HCT116 (cell line): ENCODE results near the gene KNTC1. TPM values are rescaled to one million over a fixed set of nuclear protein-coding genes. Genes with fewer than 3 reads are reported as not detected.
A peak's percentile ranks its signal among the peaks of the same experiment; 100 is the strongest.

Experiments
- ATAC-seq: fragments of 200-7000 bp; cut with Tn5 transposase; 2 replicates; pipeline ENCODE4 v1.9.1; 2020; ENCODE audit warnings: mild to moderate bottlenecking, moderate library complexity
- BruUV-seq: library from RNA; stranded (reverse); fragments of 400-500 nt; replicated peaks from 2 replicates; lab custom pipeline; 2021; lab: Mats Ljungman, UMichigan
- CTCF ChIA-PET: fragments of 300-600 bp; sonication (Branson Sonifier 250); formaldehyde crosslinking; loops from one replicate; lab custom pipeline; 2021; ENCODE audit warnings: antibody characterized with exemption; lab: Charles Lee
- POLR2A ChIA-PET: fragments of 300-600, 350-600 bp; sonication (Branson Sonifier 250); formaldehyde crosslinking; loops from one replicate; lab custom pipeline; 2021; ENCODE audit warnings: antibody characterized with exemption; lab: Charles Lee
- RAD21 ChIA-PET, 2 experiments: fragments of 300-600 bp; sonication (Branson Sonifier 250); formaldehyde crosslinking; loops; one replicate each; lab custom pipeline; 2023; ENCODE audit warnings: low total read pairs in 2 of 2; ENCODE audit not compliant: uncharacterized antibody in 2 of 2, unreplicated experiment in 2 of 2, low non-redundant PET in 1 of 2; lab: Charles Lee
- DNase-seq: peaks from one replicate; pipeline ENCODE4 v3.0.0-alpha.2; 2010; ENCODE audit warnings: low read depth, low spot score
- H2AFZ ChIP-seq: fragments of 200-600 bp; shearing (Covaris generic), sonication (generic); 2 replicates; pipeline ENCODE4 v1.6.1; 2017; ENCODE audit warnings: low read depth, mixed run types, mixed read lengths, antibody characterized with exemption, low read length; ENCODE audit not compliant: poor library complexity, severe bottlenecking
- H3K27ac ChIP-seq: 2 replicates; pipeline ENCODE4 v1.5.1; 2012; ENCODE audit warnings: low read depth, low read length
- H3K27me3 ChIP-seq: fragments of 200-600 bp; sonication (generic); 2 replicates; pipeline ENCODE4 v1.6.1; 2016; ENCODE audit warnings: mixed run types, low read length, mixed read lengths; ENCODE audit not compliant: insufficient read depth
- H3K36me3 ChIP-seq, 2 experiments: fragments of 200-500 bp in 1 of 2; fragments of 200-600 bp in 1 of 2; sonication (Bioruptor generic) in 1 of 2; sonication (generic) in 1 of 2; 2 replicates each; pipeline versions ENCODE4 v1.5.1 to v1.6.1; 2014 to 2016; ENCODE audit warnings: low read length in 2 of 2, inconsistent platforms in 1 of 2, mixed read lengths in 1 of 2, mixed run types in 1 of 2; ENCODE audit not compliant: insufficient read depth in 2 of 2, control insufficient read depth in 1 of 2
- H3K4me1 ChIP-seq, 2 experiments: fragments of 200-600 bp in 1 of 2; sonication (generic) in 1 of 2; 2 replicates each; pipeline versions ENCODE4 v1.5.1 to v1.6.1; 2012 to 2017; ENCODE audit warnings: low read length in 2 of 2, inconsistent platforms in 1 of 2, mild to moderate bottlenecking in 1 of 2, mixed read lengths in 1 of 2, mixed run types in 1 of 2, moderate library complexity in 1 of 2; ENCODE audit not compliant: insufficient read depth in 2 of 2, control insufficient read depth in 1 of 2
- H3K4me2 ChIP-seq: fragments of 200-600 bp; sonication (generic); 2 replicates; pipeline ENCODE4 v1.6.1; 2017; ENCODE audit warnings: mixed run types, low read length, mixed read lengths
- H3K4me3 ChIP-seq, 2 experiments: fragments of 200-600 bp in 1 of 2; sonication (generic) in 1 of 2; replicated peaks in 1 of 2; 2 replicates each; pipeline ENCODE4 v1.5.1; 2011 to 2016; ENCODE audit warnings: low read length in 2 of 2, control low read depth in 1 of 2, low read depth in 1 of 2, mild to moderate bottlenecking in 1 of 2, mixed read lengths in 1 of 2, mixed run types in 1 of 2
- H3K79me2 ChIP-seq: fragments of 200-600 bp; sonication (generic); 2 replicates; pipeline ENCODE4 v1.6.1; 2017; ENCODE audit warnings: mild to moderate bottlenecking, mixed run types, low read length, moderate library complexity, mixed read lengths; ENCODE audit not compliant: insufficient read depth
- H3K9ac ChIP-seq: fragments of 200-600 bp; sonication (generic); 2 replicates; pipeline ENCODE4 v1.6.1; 2016; ENCODE audit warnings: low read length, mixed read lengths
- H3K9me2 ChIP-seq: fragments of 200-600 bp; sonication (generic), shearing (Covaris generic); 2 replicates; pipeline ENCODE4 v1.6.1; 2017; ENCODE audit warnings: mixed run types, mild to moderate bottlenecking, moderate library complexity; ENCODE audit not compliant: insufficient read depth
- H3K9me3 ChIP-seq, 2 experiments: fragments of 200-500 bp in 1 of 2; fragments of 200-600 bp in 1 of 2; sonication (Bioruptor generic) in 1 of 2; sonication (generic) in 1 of 2; 2 replicates each; pipeline ENCODE4 v1.6.1; 2014 to 2017; ENCODE audit warnings: low read length in 2 of 2, mixed read lengths in 2 of 2, inconsistent platforms in 1 of 2, low read depth in 1 of 2, mild to moderate bottlenecking in 1 of 2, mixed run types in 1 of 2, moderate library complexity in 1 of 2; ENCODE audit not compliant: control insufficient read depth in 1 of 2, insufficient read depth in 1 of 2
- H4K20me1 ChIP-seq: fragments of 200-600 bp; sonication (generic), shearing (Covaris generic); 2 replicates; pipeline ENCODE4 v1.6.1; 2017; ENCODE audit warnings: mixed run types, mild to moderate bottlenecking, moderate library complexity; ENCODE audit not compliant: insufficient read depth
- CTCF ChIP-seq, 3 experiments: fragments of 200-600 bp in 1 of 3; sonication (generic) in 1 of 3; IDR thresholded peaks in 2 of 3; conservative IDR thresholded peaks in 1 of 3; 2 replicates each; pipeline ENCODE4 v1.5.1; 2012 to 2017; ENCODE audit warnings: low read depth in 2 of 3, low read length in 2 of 3, antibody characterized with exemption in 1 of 3, borderline replicate concordance in 1 of 3, control low read depth in 1 of 3, mild to moderate bottlenecking in 1 of 3, mixed read lengths in 1 of 3, mixed run types in 1 of 3, moderate library complexity in 1 of 3; ENCODE audit not compliant: insufficient read depth in 1 of 3
- EGR1 ChIP-seq: IDR thresholded peaks from 2 replicates; pipeline ENCODE4 v1.6.1; 2012; ENCODE audit warnings: low read depth
- EZH2phosphoT487 ChIP-seq: fragments of 200-600 bp; IDR thresholded peaks from 2 replicates; pipeline ENCODE4 v1.6.1; 2018; ENCODE audit warnings: antibody characterized with exemption, borderline replicate concordance
- FOSL1 ChIP-seq: IDR thresholded peaks from 2 replicates; pipeline ENCODE4 v1.6.1; 2012; ENCODE audit warnings: low read depth
- POLR2AphosphoS5 ChIP-seq: IDR thresholded peaks from 2 replicates; pipeline ENCODE4 v1.6.1; 2011; ENCODE audit warnings: mild to moderate bottlenecking, low read depth, low read length, moderate library complexity
- REST ChIP-seq: IDR thresholded peaks from 2 replicates; pipeline ENCODE4 v1.6.1; 2012; ENCODE audit warnings: low read depth
- SIN3A ChIP-seq: IDR thresholded peaks from 2 replicates; pipeline ENCODE4 v1.6.1; 2012; ENCODE audit warnings: low read depth
- SRF ChIP-seq: IDR thresholded peaks from 2 replicates; pipeline ENCODE4 v1.6.1; 2012; ENCODE audit warnings: low read depth
- YY1 ChIP-seq: IDR thresholded peaks from 2 replicates; pipeline ENCODE4 v1.6.1; 2011; ENCODE audit warnings: low read length, low read depth, moderate library complexity, mild to moderate bottlenecking; ENCODE audit not compliant: insufficient replicate concordance; ENCODE audit errors: extremely low read depth
- ZFX ChIP-seq: fragments of 450-650 bp; IDR thresholded peaks from 2 replicates; pipeline ENCODE4 v1.6.1; 2017
- ZNF274 ChIP-seq: fragments of 200-500 bp; sonication (Bioruptor generic); IDR thresholded peaks from 2 replicates; pipeline ENCODE4 v1.6.1; 2014; ENCODE audit warnings: mild to moderate bottlenecking, low read depth, low read length, inconsistent platforms
- intact Hi-C: fragments of 100-400 bp; cut with micrococcal nuclease; formaldehyde crosslinking; loops from 2 replicates; pipeline ENCODE4 v1.10.0; 2022
- total RNA-seq: library from RNA; stranded (reverse); gene quantifications from one replicate; pipeline ENCODE4 v1.2.1, GENCODE V29; 2021; ENCODE audit not compliant: unreplicated experiment

The KNTC1 gene
- total RNA-seq, 1 experiment from 2014 or later = 70.2 TPM

GRCh38 chr12:122523846-122524718, 3.0 kb upstream of the KNTC1 start:
- TF ChIP-seq SRF (no peak), FOSL1 (no peak), ZFX (no peak), ZNF274 (no peak), SIN3A (no peak), YY1 (no peak), EZH2phosphoT487 (no peak), POLR2AphosphoS5 (no peak), CTCF (IDR thresholded peaks at IDR 0.05 in 2 of 3, conservative IDR thresholded peaks at IDR 0.05 in 1 of 3; ENCODE audit: borderline replicate concordance in 1 of 3, insufficient read depth in 1 of 3, low read depth in 2 of 3, low read length in 2 of 3) (no peak), REST (no peak), EGR1 (no peak)
- no peaks in the 10 kb centered on the region for H3K9me3 ChIP-seq
- BruUV-seq = no TSS peak
- RAD21 ChIA-PET = no interaction called here
- ATAC-seq = no peak
- POLR2A ChIA-PET = interaction anchor here (1.0 kb wide), 2 partner anchors 23 to 124 kb away, joined by 3 read pairs; partner anchors contain the start of gene ZCCHC8
- H3K4me2 ChIP-seq = peak overlapping the region; percentile 78
- H3K4me1 ChIP-seq = peaks cover 8 to 24% of the 10 kb centered on the region in 2 experiments
- no peaks in the 10 kb centered on the region for H3K27me3 ChIP-seq
- DNase-seq = no peak
- peak overlapping the region; percentile 25 to 82; a peak in 2 of 4 replicates for H3K4me3 ChIP-seq
- H3K9me2 ChIP-seq = no peaks in the 10 kb centered on the region
- H3K36me3 ChIP-seq = peaks cover 38 to 52% of the 10 kb centered on the region in 2 experiments
- intact Hi-C loops = no loop called here
- peak overlapping the region; percentile 96; the same call in 1 of the 2 replicates for H3K9ac ChIP-seq
- H2AFZ ChIP-seq = no peak overlapping the region
- H4K20me1 ChIP-seq = peaks cover 52% of the 10 kb centered on the region
- CTCF ChIA-PET = no interaction called here
- no peak overlapping the region for H3K27ac ChIP-seq
- peaks cover 96% of the 10 kb centered on the region for H3K79me2 ChIP-seq
